Activated T-cell treated with anti-CD3 and anti-CD28 coated beads, Interleukin-2, amount 50 U/mL, for 4 hours (primary cell): ENCODE results near the gene CCDC88B. TPM values are rescaled to one million over a fixed set of nuclear protein-coding genes. Genes with fewer than 3 reads are reported as not detected.

Source experiments
- ATAC-seq, 2 donors: fragments of 200-7000 bp; cut with Tn5 transposase; one replicate each; pipeline ENCODE4 v1.10.0; 2021
- DNase-seq: peaks from one replicate; pipeline ENCODE4 v3.0.0-alpha.2; 2020
- H3K27me3 Mint-ChIP-seq: one replicate; pipeline ENCODE4 v1.8.0; 2021; ENCODE audit warnings: low read depth, mixed read lengths
- H3K36me3 Mint-ChIP-seq: one replicate; pipeline ENCODE4 v1.8.0; 2022; ENCODE audit warnings: mixed read lengths; ENCODE audit not compliant: insufficient read depth
- H3K4me1 Mint-ChIP-seq: one replicate; pipeline ENCODE4 v1.8.0; 2021; ENCODE audit warnings: low read depth, mixed read lengths
- H3K4me3 Mint-ChIP-seq: one replicate; pipeline ENCODE4 v1.8.0; 2021; ENCODE audit warnings: mild to moderate bottlenecking, moderate library complexity, mixed read lengths
- H3K9me3 Mint-ChIP-seq: one replicate; pipeline ENCODE4 v1.8.0; 2021; ENCODE audit warnings: mixed read lengths
- total RNA-seq, 3 donors: library from RNA; stranded (reverse); gene quantifications; one replicate each; pipeline ENCODE4 v1.2.1, GENCODE V29; 2021

Gene CCDC88B
- total RNA-seq, 3 donors from 2014 or later, result 87.4 to 97.9 (median 96.2) TPM

DNA sequence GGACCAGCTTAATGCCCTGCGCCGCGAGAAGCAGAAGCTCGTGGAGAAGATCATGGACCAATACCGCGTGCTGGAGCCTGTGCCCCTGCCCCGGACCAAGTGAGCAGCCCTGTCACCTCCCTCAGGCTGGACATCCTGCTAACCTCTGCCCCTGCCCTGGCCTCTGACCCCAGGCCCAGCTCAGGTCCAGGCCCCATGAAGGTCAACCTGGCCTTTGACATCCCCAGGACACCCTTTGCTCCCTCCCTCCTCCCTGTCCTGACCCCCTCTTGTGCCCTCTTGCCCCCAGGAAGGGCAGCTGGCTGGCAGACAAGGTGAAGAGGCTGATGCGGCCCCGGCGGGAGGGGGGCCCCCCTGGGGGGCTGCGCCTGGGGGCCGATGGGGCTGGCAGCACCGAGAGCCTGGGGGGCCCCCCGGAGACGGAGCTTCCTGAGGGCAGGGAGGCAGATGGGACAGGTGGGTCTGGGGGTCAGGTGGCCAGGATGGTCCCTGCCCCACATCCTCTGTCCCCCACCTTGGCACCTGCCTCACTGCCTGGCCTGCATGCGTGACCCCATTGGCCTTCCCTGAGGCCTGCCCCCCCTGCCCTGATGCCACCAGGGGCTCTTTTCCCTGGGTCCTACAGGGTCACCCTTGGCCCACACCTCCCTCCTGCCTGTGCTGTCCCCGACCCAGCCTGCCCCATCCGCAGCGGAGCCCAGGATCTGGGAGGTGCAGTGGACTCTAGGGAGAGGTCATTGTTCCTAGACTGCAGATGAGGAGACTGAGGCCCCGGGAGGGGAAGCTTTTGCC, 13.9 kb downstream of the CCDC88B start:
- H3K36me3 Mint-ChIP-seq, result peaks cover 4% of the 10 kb centered on the region
- H3K4me1 Mint-ChIP-seq, result peaks cover 13% of the 10 kb centered on the region
- no peaks in the 10 kb centered on the region for H3K27me3 Mint-ChIP-seq
- H3K9me3 Mint-ChIP-seq, result no peaks in the 10 kb centered on the region
- DNase-seq, result no peak
- no peak overlapping the region for H3K4me3 Mint-ChIP-seq
- ATAC-seq, result no peak

DNA sequence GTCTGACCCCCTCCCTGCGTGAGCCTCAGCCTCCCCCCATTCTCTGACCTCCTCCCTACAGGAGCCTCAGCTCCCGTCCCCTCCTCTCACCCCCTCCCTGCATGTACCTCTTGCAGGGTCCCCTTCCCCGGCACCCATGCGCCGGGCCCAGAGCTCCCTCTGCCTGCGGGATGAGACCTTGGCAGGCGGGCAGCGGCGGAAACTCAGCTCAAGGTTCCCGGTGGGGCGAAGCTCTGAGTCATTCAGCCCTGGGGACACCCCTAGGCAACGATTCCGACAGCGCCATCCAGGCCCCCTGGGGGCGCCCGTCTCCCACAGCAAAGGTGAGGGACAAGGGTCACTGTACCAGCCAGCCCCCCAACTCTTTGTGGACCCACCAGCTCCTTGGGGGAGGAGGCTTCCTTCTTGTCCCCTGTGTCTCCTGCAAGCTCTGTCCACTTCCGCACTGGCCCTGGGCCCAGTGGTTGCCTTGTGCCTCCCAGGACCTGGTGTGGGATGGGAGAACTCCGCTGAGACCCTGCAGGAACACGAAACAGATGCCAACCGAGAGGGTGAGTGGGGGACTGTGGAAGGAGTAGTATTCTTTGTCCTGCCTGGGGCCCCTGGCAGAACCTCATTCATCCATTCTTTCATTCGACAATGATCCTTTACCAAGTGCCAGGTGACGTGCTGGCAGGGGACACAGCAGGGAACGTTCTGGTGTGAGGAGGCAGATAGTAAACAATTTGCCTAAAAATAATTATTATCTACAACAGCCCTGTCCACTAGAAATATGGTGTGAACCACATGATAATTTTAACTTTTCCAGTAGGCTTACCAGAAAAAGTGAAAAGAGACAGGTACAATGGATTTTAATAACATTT, 15.3 kb downstream of the CCDC88B start:
- Mint-ChIP-seq H3K4me1 (peaks cover 22% of the 10 kb centered on the region), H3K9me3 (no peaks in the 10 kb centered on the region), H3K36me3 (peaks cover 4% of the 10 kb centered on the region), H3K27me3 (no peaks in the 10 kb centered on the region), H3K4me3 (no peak overlapping the region)
- DNase-seq (peak; percentile 47), ATAC-seq (peak; percentile 16 to 19)

DNA sequence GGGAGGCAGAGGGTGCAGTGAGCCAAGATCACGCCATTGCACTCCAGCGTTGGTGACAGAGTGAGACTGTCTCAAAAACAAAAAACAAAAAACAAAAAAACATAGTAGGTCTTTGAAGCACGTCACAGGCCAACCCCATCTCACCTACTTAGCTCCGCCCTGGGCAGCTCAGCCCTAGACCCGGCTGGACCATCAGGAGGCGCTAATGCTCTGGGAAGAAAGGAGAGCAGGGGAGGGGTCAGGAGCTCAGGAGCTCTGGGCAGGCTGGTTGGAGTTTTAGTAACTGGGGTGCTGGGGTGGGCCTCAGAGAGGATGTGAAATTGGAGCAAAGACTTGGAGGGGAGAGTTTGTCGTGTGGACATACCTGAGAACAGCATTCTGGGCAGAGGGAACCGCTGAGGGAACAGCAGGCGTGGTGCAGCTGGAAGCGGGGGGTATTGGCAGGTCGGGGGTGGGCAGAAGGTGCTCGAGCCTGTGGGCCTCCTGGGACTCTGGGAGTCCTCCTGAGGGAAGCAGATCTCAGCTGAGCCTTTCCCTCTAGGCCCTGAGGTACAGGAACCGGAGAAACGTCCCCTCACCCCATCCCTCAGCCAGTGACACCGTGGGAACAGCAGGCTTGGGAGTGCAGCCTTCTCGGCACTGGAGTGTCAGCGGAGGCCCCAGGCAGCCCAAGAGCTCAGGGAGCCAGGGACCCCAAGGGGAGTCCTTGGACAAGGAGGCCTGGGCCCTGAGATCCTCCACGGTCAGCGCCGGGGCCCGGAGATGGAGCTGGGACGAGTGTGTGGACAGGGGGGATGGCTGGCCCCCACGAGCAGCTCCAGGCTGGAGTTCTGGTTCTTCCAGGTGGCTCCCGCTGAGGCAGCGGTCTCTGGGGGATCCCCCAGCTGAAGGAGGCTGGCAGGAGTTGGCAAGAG, 16.8 kb downstream of the CCDC88B start:
- DNase-seq (no peak), ATAC-seq (no peak)
- Mint-ChIP-seq H3K4me1 (peaks cover 24% of the 10 kb centered on the region), H3K27me3 (no peaks in the 10 kb centered on the region), H3K9me3 (no peaks in the 10 kb centered on the region), H3K36me3 (peaks cover 3% of the 10 kb centered on the region), H3K4me3 (peak overlapping the region; percentile 20)

DNA sequence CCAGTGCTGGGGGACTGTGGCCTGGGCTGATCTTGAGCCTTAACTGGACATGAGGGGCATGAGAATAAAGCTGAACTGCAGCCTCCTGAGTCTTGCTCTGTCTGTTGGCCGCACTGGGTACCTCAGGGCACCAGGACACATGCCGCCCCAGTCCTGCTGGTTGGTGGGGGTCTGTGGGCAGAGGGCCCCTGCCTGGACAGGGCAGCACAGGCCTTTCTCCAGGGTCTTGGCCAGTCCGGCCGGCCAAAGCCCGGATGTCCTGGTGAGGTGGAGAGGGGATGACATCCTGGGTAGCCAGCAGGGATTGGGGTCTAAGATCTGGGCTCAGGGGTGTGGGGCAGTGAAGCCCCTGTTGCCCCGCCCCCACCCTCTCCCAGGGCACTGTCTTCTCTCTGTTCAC, 17.4 kb downstream of the CCDC88B start:
- H3K36me3 Mint-ChIP-seq, result peaks cover 8% of the 10 kb centered on the region
- H3K4me3 Mint-ChIP-seq, result no peak overlapping the region
- H3K9me3 Mint-ChIP-seq, result no peaks in the 10 kb centered on the region
- H3K4me1 Mint-ChIP-seq, result peaks cover 24% of the 10 kb centered on the region
- ATAC-seq (no peak), DNase-seq (no peak)
- H3K27me3 Mint-ChIP-seq, result no peaks in the 10 kb centered on the region

DNA sequence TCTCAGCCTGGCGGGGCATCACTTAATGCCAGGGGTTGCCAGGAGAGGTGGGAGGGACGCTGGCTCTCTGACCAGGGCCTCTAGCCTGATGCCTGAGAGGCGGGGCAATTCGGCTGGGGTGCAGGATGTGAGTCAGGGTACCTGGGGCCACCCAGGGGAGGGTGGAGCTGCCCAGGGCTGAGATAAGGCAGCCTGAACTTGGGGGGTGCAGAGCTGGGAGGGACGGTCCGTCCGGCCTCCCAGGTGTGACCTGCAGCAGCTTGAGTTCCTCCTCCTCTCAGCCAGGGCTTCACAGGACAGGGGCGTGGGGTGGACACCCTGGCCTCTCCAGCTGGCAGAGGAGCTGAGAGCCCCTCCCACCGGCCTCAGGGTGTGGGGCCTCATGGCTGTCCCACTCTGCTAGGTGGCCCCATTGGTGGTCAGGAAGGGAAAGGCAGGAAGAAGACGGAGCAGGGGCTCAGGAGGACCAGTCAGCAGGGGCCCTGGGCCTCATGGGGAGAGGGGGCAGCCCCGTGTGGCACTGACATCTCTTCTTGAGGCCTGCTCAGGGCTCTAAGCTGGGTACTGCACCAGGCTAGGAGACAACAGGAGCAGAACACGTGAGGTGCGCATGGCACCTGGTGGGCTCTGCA, 18.0 kb downstream of the CCDC88B start:
- Mint-ChIP-seq H3K4me1 (peaks cover 24% of the 10 kb centered on the region), H3K9me3 (no peaks in the 10 kb centered on the region), H3K27me3 (no peaks in the 10 kb centered on the region), H3K36me3 (peaks cover 10% of the 10 kb centered on the region), H3K4me3 (peak overlapping the region; percentile 64)
- peak; percentile 51 for DNase-seq
- peak in 1 of 2 donors; percentile 60 for ATAC-seq

DNA sequence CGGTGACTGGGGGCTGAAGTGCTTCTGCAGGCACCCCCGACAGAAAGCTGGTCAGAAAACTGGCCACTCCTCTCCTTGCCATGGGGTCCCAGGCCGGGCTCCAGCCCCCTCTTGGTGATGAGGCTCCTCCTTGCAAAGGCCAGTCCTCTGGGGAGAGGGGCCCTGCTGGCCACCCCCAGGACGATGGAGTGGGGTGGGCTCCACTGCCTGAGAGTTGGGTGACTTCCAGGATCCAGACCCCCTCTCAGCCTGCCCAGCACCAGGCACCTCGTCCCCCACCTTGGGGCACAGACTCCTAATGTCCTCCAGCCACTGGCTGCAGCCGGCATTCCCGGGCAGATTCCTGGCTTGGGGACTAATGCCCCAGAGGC, 18.5 kb downstream of the CCDC88B start:
- peaks cover 24% of the 10 kb centered on the region for H3K4me1 Mint-ChIP-seq
- no peaks in the 10 kb centered on the region for H3K9me3 Mint-ChIP-seq

DNA sequence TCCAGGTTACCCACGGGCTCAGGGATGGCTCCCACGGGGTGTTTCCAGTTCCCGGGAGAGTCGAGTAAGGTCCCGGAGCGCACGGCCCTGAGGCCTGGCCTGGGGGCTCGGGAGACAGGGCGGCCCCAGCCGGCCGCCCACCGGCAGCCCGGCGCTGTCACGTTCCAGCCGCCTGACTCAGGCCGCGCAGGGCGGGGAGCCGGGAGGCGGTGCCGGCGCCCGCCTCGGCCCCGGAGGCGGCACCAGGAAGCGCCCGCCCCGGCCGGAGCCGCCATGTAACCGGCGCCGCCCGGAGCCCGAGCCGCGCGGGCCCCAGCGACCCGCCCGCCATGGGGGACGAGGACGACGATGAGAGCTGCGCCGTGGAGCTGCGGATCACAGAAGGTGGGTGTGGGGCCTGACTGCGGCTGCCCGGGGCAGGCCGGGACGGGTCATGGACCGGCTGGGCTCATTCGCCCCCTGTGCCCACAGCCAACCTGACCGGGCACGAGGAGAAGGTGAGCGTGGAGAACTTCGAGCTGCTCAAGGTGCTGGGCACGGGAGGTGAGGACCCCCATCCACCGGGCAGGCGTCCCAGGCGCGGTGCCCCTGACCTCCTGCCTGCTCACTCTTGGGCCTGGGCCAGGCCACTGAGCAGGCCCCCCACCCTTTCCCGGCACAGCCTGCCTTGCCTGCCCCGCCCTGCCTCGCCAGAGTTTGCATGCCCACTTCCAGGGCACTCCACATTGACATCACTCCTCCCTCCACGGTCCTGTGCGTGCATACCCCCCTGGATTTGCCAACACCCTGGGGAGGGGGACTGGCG, 19.1 kb downstream of the CCDC88B start, which contains the start of gene RPS6KA4:
RPS6KA4 (plus strand) TSS at position 256 of the 805 bp plus-strand sequence; CDS start at position 330, 74 bp downstream.
- Mint-ChIP-seq H3K4me3 (peak within 1 kb of the TSS; percentile 85), H3K36me3 (peaks cover 15% of the 10 kb centered on the region), H3K9me3 (no peaks in the 10 kb centered on the region), H3K27me3 (no peaks in the 10 kb centered on the region), H3K4me1 (peaks cover 24% of the 10 kb centered on the region)
- DNase-seq, result no peak
- peak; percentile 85 to 90 for ATAC-seq

More for the DNA sequence above, 18.5 kb downstream of the CCDC88B start:
- ATAC-seq (no peak), DNase-seq (no peak)
- H3K27me3 Mint-ChIP-seq, result no peaks in the 10 kb centered on the region
- peaks cover 12% of the 10 kb centered on the region for H3K36me3 Mint-ChIP-seq
- H3K4me3 Mint-ChIP-seq, result peak overlapping the region; percentile 64

DNA sequence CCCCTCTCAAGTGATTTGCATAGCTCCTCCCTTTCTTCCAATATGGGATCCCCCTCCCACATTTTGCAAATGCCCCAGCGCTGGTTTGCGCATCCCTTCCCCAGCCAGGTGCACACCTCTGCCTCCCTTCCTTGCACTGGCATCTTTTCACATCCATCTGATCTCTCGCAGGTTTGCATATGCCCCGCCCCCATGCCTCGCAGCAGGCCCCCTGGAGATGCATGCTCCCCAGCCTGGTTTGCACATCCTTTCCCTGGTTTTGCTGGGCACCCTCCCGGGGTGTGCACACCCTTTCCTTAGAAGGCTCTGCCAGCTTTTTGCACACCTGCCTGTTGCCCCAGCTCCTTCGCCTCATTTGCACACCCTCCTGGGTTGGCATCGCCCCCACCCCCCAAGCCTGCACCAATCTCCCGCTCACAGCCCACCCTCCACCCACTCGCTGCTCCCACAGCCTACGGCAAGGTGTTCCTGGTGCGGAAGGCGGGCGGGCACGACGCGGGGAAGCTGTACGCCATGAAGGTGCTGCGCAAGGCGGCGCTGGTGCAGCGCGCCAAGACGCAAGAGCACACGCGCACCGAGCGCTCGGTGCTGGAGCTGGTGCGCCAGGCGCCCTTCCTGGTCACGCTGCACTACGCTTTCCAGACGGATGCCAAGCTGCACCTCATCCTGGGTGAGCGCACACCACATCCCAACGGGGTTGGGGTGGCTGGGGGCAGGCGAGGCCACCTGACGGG, 19.9 kb downstream of the CCDC88B start:
- Mint-ChIP-seq H3K9me3 (no peaks in the 10 kb centered on the region), H3K27me3 (no peaks in the 10 kb centered on the region), H3K4me1 (peaks cover 24% of the 10 kb centered on the region), H3K4me3 (peak overlapping the region; percentile 85), H3K36me3 (peaks cover 19% of the 10 kb centered on the region)
- ATAC-seq (peak; percentile 18 to 23), DNase-seq (no peak)

DNA sequence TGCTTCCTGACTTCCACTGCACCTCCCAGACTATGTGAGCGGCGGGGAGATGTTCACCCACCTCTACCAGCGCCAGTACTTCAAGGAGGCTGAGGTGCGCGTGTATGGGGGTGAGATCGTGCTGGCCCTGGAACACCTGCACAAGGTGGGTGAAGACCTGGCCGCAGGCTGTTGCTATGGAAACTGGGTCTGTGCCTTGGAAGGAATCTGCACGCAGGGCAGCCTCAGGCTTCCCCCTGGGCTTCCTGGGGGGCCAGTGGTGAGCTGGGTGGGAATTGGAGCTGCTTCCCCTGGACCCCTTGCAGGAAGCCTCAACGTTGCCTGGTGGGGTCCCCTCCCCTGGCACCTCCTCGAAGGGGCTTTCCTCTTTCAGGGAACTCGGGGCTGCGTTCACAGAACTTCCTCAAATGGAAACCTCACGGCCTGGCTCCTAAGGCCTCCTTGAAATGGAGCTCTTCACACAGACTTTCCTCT, 20.5 kb downstream of the CCDC88B start:
- ATAC-seq (no peak), DNase-seq (no peak)
- no peaks in the 10 kb centered on the region for H3K9me3 Mint-ChIP-seq
- H3K4me1 Mint-ChIP-seq, result peaks cover 24% of the 10 kb centered on the region
- H3K36me3 Mint-ChIP-seq, result peaks cover 19% of the 10 kb centered on the region
- peak overlapping the region; percentile 85 for H3K4me3 Mint-ChIP-seq
- no peaks in the 10 kb centered on the region for H3K27me3 Mint-ChIP-seq

DNA sequence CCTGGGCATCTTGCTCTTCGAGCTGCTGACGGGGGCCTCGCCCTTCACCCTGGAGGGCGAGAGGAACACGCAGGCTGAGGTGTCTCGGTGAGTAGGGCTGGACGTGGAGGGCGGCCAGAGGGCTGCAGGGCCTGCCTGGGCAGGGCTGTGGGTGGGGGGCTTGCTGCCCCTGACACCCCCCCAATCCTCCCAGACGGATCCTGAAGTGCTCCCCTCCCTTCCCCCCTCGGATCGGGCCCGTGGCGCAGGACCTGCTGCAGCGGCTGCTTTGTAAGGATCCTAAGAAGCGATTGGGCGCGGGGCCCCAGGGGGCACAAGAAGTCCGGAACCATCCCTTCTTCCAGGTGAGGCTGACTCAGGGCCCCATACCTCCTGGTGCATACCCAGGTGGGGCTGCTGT, 21.7 kb downstream of the CCDC88B start:
- peaks cover 20% of the 10 kb centered on the region for H3K36me3 Mint-ChIP-seq
- no peak overlapping the region for H3K4me3 Mint-ChIP-seq
- H3K27me3 Mint-ChIP-seq, result no peaks in the 10 kb centered on the region
- peaks cover 22% of the 10 kb centered on the region for H3K4me1 Mint-ChIP-seq
- no peak for ATAC-seq
- DNase-seq, result no peak
- no peaks in the 10 kb centered on the region for H3K9me3 Mint-ChIP-seq

DNA sequence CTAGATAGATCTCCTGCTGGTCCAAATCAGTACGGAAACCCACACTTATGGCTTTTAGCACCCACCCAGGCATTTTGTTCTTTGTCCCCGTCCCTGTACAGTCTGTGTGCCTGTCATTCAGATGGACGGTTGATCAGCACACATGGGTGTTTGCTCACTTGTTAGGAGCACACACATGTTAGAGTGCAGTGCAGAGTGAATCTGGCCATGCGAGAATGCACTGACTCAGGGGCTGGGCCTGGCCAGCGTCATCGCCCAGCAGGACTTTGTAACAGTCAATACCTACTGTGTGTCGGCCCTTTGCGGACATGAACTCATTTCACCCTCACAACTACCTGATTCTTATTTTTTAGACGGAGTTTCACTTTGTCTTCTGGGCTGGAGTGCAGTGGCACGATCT, 22.3 kb downstream of the CCDC88B start:
- H3K27me3 Mint-ChIP-seq, result no peaks in the 10 kb centered on the region
- H3K4me3 Mint-ChIP-seq, result no peak overlapping the region
- no peak for DNase-seq
- H3K9me3 Mint-ChIP-seq, result no peaks in the 10 kb centered on the region
- peaks cover 20% of the 10 kb centered on the region for H3K4me1 Mint-ChIP-seq
- no peak for ATAC-seq
- peaks cover 22% of the 10 kb centered on the region for H3K36me3 Mint-ChIP-seq

DNA sequence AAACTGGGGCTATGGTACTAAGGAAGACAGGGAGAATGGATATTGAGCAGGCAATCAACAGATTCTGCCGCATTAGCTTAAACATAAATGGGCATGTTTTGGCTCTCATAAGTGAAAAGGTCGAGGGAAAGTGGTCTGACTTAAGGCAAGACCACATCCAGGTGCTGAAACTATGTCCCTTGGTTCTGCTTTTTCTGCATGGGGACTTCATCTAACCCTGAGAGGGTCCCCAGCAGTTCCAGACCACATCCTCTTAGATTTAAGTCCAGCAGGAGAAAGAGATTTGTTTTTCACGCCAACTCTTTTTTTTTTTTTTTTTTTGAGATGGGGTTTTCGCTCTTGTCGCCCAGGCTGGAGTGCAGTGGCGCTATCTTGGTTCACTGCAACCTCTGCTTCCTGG, 24.4 kb downstream of the CCDC88B start:
- H3K9me3 Mint-ChIP-seq, result no peaks in the 10 kb centered on the region
- H3K27me3 Mint-ChIP-seq, result no peaks in the 10 kb centered on the region
- H3K4me3 Mint-ChIP-seq, result no peak overlapping the region
- ATAC-seq, result no peak
- peaks cover 28% of the 10 kb centered on the region for H3K36me3 Mint-ChIP-seq
- peaks cover 11% of the 10 kb centered on the region for H3K4me1 Mint-ChIP-seq
- no peak for DNase-seq
